ENCODE data around the gene ACVR2B. TPM values are rescaled to one million over a fixed set of nuclear protein-coding genes. Genes with fewer than 3 reads are reported as not detected.

Gene ACVR2B
- total RNA-seq, 1 donor from 2014 or later, result 13.1 TPM

Other genes with a start within 250 kb of the ACVR2B start
- gene SLC22A13, start 188.1 kb upstream of the ACVR2B start, total RNA-seq, result 0.98 TPM
- gene SLC22A14, start 171.6 kb upstream of the ACVR2B start, total RNA-seq, result 0.13 TPM
- gene XYLB, start 107.1 kb upstream of the ACVR2B start, total RNA-seq, result 5.3 TPM
- 16.7 TPM for gene EXOG, start 42.5 kb downstream of the ACVR2B start, total RNA-seq
- 2.7 TPM for gene SCN5A, start 195.8 kb downstream of the ACVR2B start, total RNA-seq